ENCODE data around the gene KCNAB1.

Gene KCNAB1

GRCh38 chr3:156406393-156406792 is 286.0 kb downstream of the KCNAB1 start:
- DNase-seq (ENCODE audit: low read depth in 2 of 2) = no peak

GRCh38 chr3:156407617-156408225 is 287.3 kb downstream of the KCNAB1 start:
- no peak for DNase-seq (ENCODE audit: low read depth in 2 of 2)

GRCh38 chr3:156409694-156410093 is 289.3 kb downstream of the KCNAB1 start:
- no peak for DNase-seq (ENCODE audit: low read depth in 2 of 2)

GRCh38 chr3:156412600-156412999 is 292.2 kb downstream of the KCNAB1 start:
- no peak for DNase-seq (ENCODE audit: low read depth in 2 of 2)

- DNase-seq (ENCODE audit: low read depth in 2 of 2) = no peak
Observed at GRCh38 chr3:156413293-156413892, 293.0 kb downstream of the KCNAB1 start.

GRCh38 chr3:156416846-156417558 is 296.6 kb downstream of the KCNAB1 start:
- no peak for DNase-seq (ENCODE audit: low read depth in 2 of 2)

GRCh38 chr3:156417559-156418132 is 297.3 kb downstream of the KCNAB1 start:
- no peak for DNase-seq (ENCODE audit: low read depth in 2 of 2)

- DNase-seq (ENCODE audit: low read depth in 2 of 2) = no peak
Observed at GRCh38 chr3:156418428-156418827, 298.1 kb downstream of the KCNAB1 start.

GRCh38 chr3:156421534-156421933 is 301.2 kb downstream of the KCNAB1 start:
- DNase-seq (ENCODE audit: low read depth in 2 of 2) = no peak

- no peak for DNase-seq (ENCODE audit: low read depth in 2 of 2)
Observed at GRCh38 chr3:156424758-156425157, 304.4 kb downstream of the KCNAB1 start.

- DNase-seq (ENCODE audit: low read depth in 2 of 2) = no peak
Observed at GRCh38 chr3:156425651-156426050, 305.3 kb downstream of the KCNAB1 start.

GRCh38 chr3:156429125-156429524 is 308.7 kb downstream of the KCNAB1 start:
- DNase-seq (ENCODE audit: low read depth in 2 of 2) = no peak

GRCh38 chr3:156431334-156432124 is 311.2 kb downstream of the KCNAB1 start:
- DNase-seq (ENCODE audit: low read depth in 2 of 2) = no peak

GRCh38 chr3:156432563-156432962 is 312.2 kb downstream of the KCNAB1 start:
- no peak for DNase-seq (ENCODE audit: low read depth in 2 of 2)

GRCh38 chr3:156433138-156433537 is 312.8 kb downstream of the KCNAB1 start:
- no peak for DNase-seq (ENCODE audit: low read depth in 2 of 2)

- DNase-seq (ENCODE audit: low read depth in 2 of 2) = no peak
Observed at GRCh38 chr3:156433910-156434309, 313.5 kb downstream of the KCNAB1 start.

GRCh38 chr3:156434921-156435320 is 314.5 kb downstream of the KCNAB1 start:
- no peak for DNase-seq (ENCODE audit: low read depth in 2 of 2)

GRCh38 chr3:156443079-156443478 is 322.7 kb downstream of the KCNAB1 start:
- DNase-seq (ENCODE audit: low read depth in 2 of 2) = no peak

GRCh38 chr3:156445117-156446090 is 325.0 kb downstream of the KCNAB1 start:
- DNase-seq (ENCODE audit: low read depth in 2 of 2) = no peak

- DNase-seq (ENCODE audit: low read depth in 2 of 2) = peak in 1 of 2 donors; percentile 2
Observed at GRCh38 chr3:156448300-156448699, 327.9 kb downstream of the KCNAB1 start.

All from stimulated activated CD8-positive, alpha-beta memory T cell treated with anti-CD3 and anti-CD28 coated beads, Interleukin-7, amount 100 ng/mL, for 4 hours (primary cell).